ENCODE measurements around the gene CORO2B. TPM values are rescaled to one million over a fixed set of nuclear protein-coding genes. Genes with fewer than 3 reads are reported as not detected.

CORO2B gene
- total RNA-seq, 1 experiment from 2014 or later: 0.59 TPM

DNA sequence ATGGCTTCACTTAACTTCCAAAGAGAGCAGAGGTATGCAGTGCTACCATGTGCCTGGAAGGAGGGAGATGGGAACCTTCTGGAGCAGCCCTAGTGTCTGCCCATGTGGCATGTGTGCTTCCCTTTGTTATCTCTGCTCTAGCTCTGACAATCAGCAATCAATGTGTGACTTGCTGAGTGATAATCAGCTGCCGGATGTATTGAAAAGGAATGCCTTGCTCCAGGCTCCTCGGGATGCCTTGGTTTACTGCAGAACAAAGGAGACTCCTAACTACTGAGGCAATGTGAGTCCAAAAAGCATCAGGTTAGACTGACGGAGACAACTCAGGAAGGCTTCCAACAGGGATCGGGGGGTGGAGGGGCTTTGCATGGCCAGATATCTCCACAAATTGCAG is 36.0 kb upstream of the CORO2B start:
- Histone ChIP-seq H4K20me1 (ENCODE audit: insufficient read depth) (no peaks in the 10 kb centered on the region), H3K9me3 (ENCODE audit: insufficient read depth, low read depth) (no peaks in the 10 kb centered on the region), H3K36me3 (ENCODE audit: low read depth) (no peaks in the 10 kb centered on the region), H3K4me2 (no peak overlapping the region), H3K4me3 (no peak overlapping the region), H3K79me2 (ENCODE audit: low read depth) (no peaks in the 10 kb centered on the region), H2AFZ (no peak overlapping the region), H3K9me2 (ENCODE audit: insufficient read depth) (no peaks in the 10 kb centered on the region), H3F3A (ENCODE audit: insufficient read depth, low read depth) (no peaks in the 10 kb centered on the region), H3K27ac (no peak overlapping the region), H3K4me1 (replicated peaks; ENCODE audit: insufficient read depth) (no peaks in the 10 kb centered on the region), H3K27me3 (ENCODE audit: insufficient read depth, low read depth) (no peaks in the 10 kb centered on the region)
- intact Hi-C loops (cut with micrococcal nuclease; ENCODE audit: unreplicated experiment): loop anchor here (1.0 kb wide), 1 partner anchor 22 kb away; no protein-coding TSS in a partner anchor
- DNase-seq: no peak
- no TSS peak for BruUV-seq (replicated peaks)
- ChIA-PET CTCF (no interaction called here), POLR2A (ENCODE audit: unreplicated experiment) (no interaction called here)
- TF ChIP-seq, protein P1, sequence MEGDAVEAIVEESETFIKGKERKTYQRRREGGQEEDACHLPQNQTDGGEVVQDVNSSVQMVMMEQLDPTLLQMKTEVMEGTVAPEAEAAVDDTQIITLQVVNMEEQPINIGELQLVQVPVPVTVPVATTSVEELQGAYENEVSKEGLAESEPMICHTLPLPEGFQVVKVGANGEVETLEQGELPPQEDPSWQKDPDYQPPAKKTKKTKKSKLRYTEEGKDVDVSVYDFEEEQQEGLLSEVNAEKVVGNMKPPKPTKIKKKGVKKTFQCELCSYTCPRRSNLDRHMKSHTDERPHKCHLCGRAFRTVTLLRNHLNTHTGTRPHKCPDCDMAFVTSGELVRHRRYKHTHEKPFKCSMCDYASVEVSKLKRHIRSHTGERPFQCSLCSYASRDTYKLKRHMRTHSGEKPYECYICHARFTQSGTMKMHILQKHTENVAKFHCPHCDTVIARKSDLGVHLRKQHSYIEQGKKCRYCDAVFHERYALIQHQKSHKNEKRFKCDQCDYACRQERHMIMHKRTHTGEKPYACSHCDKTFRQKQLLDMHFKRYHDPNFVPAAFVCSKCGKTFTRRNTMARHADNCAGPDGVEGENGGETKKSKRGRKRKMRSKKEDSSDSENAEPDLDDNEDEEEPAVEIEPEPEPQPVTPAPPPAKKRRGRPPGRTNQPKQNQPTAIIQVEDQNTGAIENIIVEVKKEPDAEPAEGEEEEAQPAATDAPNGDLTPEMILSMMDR (conservative IDR thresholded peaks at IDR 0.05): no peak
- TF ChIP-seq EZH2 (IDR thresholded peaks at IDR 0.05; ENCODE audit: low read depth): no peak

DNA sequence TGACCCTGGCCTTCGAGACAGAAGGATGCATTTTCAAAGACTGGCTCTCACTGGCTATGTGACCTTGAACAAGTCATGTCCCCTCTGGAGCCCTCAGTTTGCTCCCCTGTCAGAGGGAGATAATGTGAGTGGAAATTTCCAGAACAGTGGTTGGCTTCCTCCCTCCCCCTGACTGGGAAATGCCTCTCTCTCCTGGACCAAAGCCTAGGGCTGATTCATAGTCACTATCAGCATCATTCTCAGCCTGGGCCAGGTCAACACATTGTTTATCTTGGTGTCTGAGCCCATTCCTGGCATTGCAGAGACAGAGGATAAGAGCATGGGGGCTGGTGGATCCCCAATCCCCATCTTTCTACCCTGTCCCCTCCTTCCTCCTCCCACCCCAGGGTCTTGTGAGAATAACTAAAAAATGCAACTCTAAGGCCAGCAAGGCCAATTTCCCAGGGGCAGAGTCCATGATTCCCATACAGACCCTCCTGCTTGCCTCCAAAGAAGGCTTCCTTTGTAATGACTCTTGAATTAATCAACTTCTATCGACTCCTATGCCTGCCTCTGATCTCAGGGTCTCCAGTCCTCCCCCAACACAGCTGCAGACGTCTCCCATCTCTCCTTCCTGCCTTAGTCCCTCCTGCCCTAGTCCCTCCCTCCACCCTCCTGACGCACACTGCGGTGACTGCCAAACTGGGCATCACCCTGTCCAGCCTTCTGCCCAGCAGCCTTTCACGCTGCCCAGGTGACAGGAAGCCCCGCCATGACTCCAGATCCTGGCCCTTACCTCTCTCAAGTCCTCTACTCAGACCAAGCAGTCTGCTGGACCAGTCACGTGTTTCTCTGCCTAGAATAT is 35.4 kb upstream of the CORO2B start:
- no peaks in the 10 kb centered on the region for H3K9me3 ChIP-seq (ENCODE audit: insufficient read depth, low read depth)
- no peaks in the 10 kb centered on the region for H3K36me3 ChIP-seq (ENCODE audit: low read depth)
- no peak overlapping the region for H3K4me2 ChIP-seq
- H4K20me1 ChIP-seq (ENCODE audit: insufficient read depth): no peaks in the 10 kb centered on the region
- BruUV-seq (replicated peaks): no TSS peak
- H3K27me3 ChIP-seq (ENCODE audit: insufficient read depth, low read depth): no peaks in the 10 kb centered on the region
- H3K4me3 ChIP-seq: no peak overlapping the region
- no peak overlapping the region for H3K27ac ChIP-seq
- no peaks in the 10 kb centered on the region for H3F3A ChIP-seq (ENCODE audit: insufficient read depth, low read depth)
- no peaks in the 10 kb centered on the region for H3K79me2 ChIP-seq (ENCODE audit: low read depth)
- ChIA-PET POLR2A (ENCODE audit: unreplicated experiment) (no interaction called here), CTCF (no interaction called here)
- DNase-seq: no peak
- H3K4me1 ChIP-seq (replicated peaks; ENCODE audit: insufficient read depth): no peaks in the 10 kb centered on the region
- no peak for TF ChIP-seq EZH2 (IDR thresholded peaks at IDR 0.05; ENCODE audit: low read depth)
- TF ChIP-seq, protein P1 (conservative IDR thresholded peaks at IDR 0.05): no peak
- H3K9me2 ChIP-seq (ENCODE audit: insufficient read depth): no peaks in the 10 kb centered on the region
- intact Hi-C loops (cut with micrococcal nuclease; ENCODE audit: unreplicated experiment): no loop called here
- H2AFZ ChIP-seq: no peak overlapping the region

DNA sequence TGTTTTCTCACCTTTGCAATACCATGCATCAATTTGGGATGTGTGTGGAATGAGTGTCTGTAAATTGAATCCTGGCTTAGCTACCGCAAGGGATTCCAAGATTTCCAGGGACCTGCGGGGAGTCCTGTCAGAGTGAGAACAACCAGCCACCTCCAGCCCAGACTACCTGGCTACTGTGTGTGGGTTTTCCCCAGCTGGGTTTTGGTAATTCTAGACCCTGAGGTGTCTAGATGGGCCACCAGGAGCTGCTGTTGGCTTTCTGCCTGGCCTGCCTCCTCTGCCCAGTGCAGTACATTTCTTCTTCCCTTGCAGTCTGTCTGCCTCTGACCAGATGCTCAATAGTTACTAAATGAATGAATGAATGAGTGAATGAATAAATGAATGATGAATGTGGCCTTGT is 32.5 kb upstream of the CORO2B start:
- H3K9me2 ChIP-seq (ENCODE audit: insufficient read depth): no peaks in the 10 kb centered on the region
- no peak overlapping the region for H3K27ac ChIP-seq
- no TSS peak for BruUV-seq (replicated peaks)
- no peaks in the 10 kb centered on the region for H3K9me3 ChIP-seq (ENCODE audit: insufficient read depth, low read depth)
- no peaks in the 10 kb centered on the region for H3K4me1 ChIP-seq (replicated peaks; ENCODE audit: insufficient read depth)
- no peaks in the 10 kb centered on the region for H4K20me1 ChIP-seq (ENCODE audit: insufficient read depth)
- H3K4me2 ChIP-seq: no peak overlapping the region
- H2AFZ ChIP-seq: no peak overlapping the region
- POLR2A ChIA-PET (ENCODE audit: unreplicated experiment): no interaction called here
- CTCF ChIA-PET: no interaction called here
- H3K79me2 ChIP-seq (ENCODE audit: low read depth): no peaks in the 10 kb centered on the region
- intact Hi-C loops (cut with micrococcal nuclease; ENCODE audit: unreplicated experiment): no loop called here
- peaks cover 8% of the 10 kb centered on the region; the same call in 1 of the 2 replicates for H3K27me3 ChIP-seq (ENCODE audit: insufficient read depth, low read depth)
- no peaks in the 10 kb centered on the region for H3K36me3 ChIP-seq (ENCODE audit: low read depth)
- DNase-seq: no peak
- TF ChIP-seq, protein P1 (conservative IDR thresholded peaks at IDR 0.05): no peak
- no peak for TF ChIP-seq EZH2 (IDR thresholded peaks at IDR 0.05; ENCODE audit: low read depth)
- H3K4me3 ChIP-seq: no peak overlapping the region
- H3F3A ChIP-seq (ENCODE audit: insufficient read depth, low read depth): no peaks in the 10 kb centered on the region

Measured in PC-9 (cell line).